Ovary (tissue), 3 donors: Measurements from ENCODE around the gene UBLCP1.
A peak's percentile ranks its signal among the peaks of the same experiment; 100 is the strongest.

ENCODE experiments used
- CTCF ChIP-seq, 3 donors: fragments of 450-650 bp in 2 of 3; fragments of 200-600 bp in 1 of 3; IDR thresholded peaks; one replicate each; pipeline versions ENCODE4 v1.5.1 to v1.8.0; 2016 to 2022; ENCODE audit warnings: antibody characterized with exemption in 3 of 3, mild to moderate bottlenecking in 1 of 3
- EP300 ChIP-seq: sonication (generic); formaldehyde crosslinking; IDR thresholded peaks from one replicate; pipeline ENCODE4 v1.6.1; 2017; ENCODE audit warnings: antibody characterized with exemption
- POLR2A ChIP-seq: fragments of 450-650 bp; IDR thresholded peaks from one replicate; pipeline ENCODE4 v1.6.1; 2017; ENCODE audit warnings: antibody characterized with exemption, mild to moderate bottlenecking, moderate library complexity
- donor health status: DM: no; HTN: no; CAD: no.

DNA sequence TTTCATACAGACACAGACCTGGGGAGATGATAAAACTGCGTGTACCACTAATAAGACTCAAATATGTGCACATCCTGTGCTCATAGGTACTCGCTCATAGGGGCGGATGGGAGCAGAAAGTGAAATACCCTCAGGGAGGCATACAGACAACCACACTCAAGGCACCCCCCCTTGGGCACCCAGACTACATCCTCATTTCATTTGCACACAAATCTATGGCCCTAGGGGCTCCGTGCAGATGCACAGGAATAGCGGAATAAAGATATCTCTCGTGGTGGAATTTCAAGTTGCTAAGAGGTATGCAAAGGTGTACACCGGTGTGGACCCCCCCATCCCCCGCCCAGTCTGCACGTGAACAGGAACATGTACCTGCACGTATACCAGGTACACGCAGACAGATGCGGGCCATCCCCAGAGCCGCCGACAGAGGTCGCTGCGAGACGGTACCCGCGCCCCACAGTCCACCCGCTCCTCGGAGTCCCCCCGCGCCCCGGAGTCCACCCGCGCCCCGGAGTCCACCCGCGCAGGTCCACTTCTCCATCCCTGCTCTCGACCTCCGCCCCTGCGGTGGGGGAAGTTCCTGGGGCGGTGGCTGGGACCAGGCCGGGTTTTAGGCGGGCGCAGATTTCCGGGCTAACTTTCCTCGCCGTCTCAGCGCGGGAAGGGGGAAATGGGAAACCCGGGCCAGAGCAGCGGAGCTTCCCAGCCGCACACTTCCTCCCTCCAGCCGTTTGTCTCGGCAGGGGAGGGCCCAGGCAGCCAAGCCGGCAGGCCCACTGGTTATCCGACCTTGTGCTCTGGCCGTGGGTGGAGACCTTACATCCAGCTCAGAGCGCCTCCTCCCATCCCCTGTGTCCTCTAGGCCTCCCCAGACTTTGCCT is 68.2 kb downstream of the UBLCP1 start:
- no peak for TF ChIP-seq POLR2A
- no peak for TF ChIP-seq EP300
- peak in 2 of 3 donors; percentile 36 to 46 for TF ChIP-seq CTCF (IDR thresholded peaks at IDR 0.05)
